Measurements from ENCODE around the gene ZNF700.

GRCh38 chr19:11887234-11887610 is 37.7 kb upstream of the ZNF700 start:
- TF ChIP-seq POLR2A (IDR thresholded peaks at IDR 0.05; ENCODE audit: extremely low read depth, insufficient read length) (no peak), MAX (IDR thresholded peaks at IDR 0.05; ENCODE audit: low read depth, low read length) (no peak), MYC (IDR thresholded peaks at IDR 0.05; ENCODE audit: low read depth, low read length) (no peak)
- TF ChIP-seq, protein P1, sequence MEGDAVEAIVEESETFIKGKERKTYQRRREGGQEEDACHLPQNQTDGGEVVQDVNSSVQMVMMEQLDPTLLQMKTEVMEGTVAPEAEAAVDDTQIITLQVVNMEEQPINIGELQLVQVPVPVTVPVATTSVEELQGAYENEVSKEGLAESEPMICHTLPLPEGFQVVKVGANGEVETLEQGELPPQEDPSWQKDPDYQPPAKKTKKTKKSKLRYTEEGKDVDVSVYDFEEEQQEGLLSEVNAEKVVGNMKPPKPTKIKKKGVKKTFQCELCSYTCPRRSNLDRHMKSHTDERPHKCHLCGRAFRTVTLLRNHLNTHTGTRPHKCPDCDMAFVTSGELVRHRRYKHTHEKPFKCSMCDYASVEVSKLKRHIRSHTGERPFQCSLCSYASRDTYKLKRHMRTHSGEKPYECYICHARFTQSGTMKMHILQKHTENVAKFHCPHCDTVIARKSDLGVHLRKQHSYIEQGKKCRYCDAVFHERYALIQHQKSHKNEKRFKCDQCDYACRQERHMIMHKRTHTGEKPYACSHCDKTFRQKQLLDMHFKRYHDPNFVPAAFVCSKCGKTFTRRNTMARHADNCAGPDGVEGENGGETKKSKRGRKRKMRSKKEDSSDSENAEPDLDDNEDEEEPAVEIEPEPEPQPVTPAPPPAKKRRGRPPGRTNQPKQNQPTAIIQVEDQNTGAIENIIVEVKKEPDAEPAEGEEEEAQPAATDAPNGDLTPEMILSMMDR (IDR thresholded peaks at IDR 0.05; ENCODE audit: low read depth, low read length) = no peak

All from NB4 (cell line).